ENCODE results near the gene MOB4.

MOB4 gene

GRCh38 chr2:197514754-197515153 is 1.1 kb upstream of the MOB4 start:
- H3K27ac ChIP-seq = peak overlapping the region; percentile 100; the same call in 1 of the 2 replicates
- no peak for TF ChIP-seq CTCF (conservative IDR thresholded peaks at IDR 0.05)
- TF ChIP-seq ZFX (IDR thresholded peaks at IDR 0.05) = no peak

GRCh38 chr2:197515315-197515738 is 539 bp upstream of the MOB4 start:
- TF ChIP-seq ZFX (IDR thresholded peaks at IDR 0.05) (no peak), CTCF (conservative IDR thresholded peaks at IDR 0.05) (no peak)
- peak overlapping the region; percentile 100 for H3K27ac ChIP-seq

- H3K27ac ChIP-seq = peak overlapping the region; percentile 100
- no peak for TF ChIP-seq CTCF (conservative IDR thresholded peaks at IDR 0.05)
- peak; percentile 76 for TF ChIP-seq ZFX (IDR thresholded peaks at IDR 0.05)
Measured at GRCh38 chr2:197516393-197516761, 511 bp downstream of the MOB4 start.

- no peak overlapping the region for H3K27ac ChIP-seq
- TF ChIP-seq CTCF (conservative IDR thresholded peaks at IDR 0.05) = no peak
- TF ChIP-seq ZFX (IDR thresholded peaks at IDR 0.05) = no peak
Measured at GRCh38 chr2:197517150-197517549, 1.3 kb downstream of the MOB4 start.

GRCh38 chr2:197538412-197538811 is 22.5 kb downstream of the MOB4 start:
- no peak overlapping the region for H3K27ac ChIP-seq
- TF ChIP-seq CTCF (conservative IDR thresholded peaks at IDR 0.05) (no peak), ZFX (IDR thresholded peaks at IDR 0.05) (no peak)

GRCh38 chr2:197539734-197540133 is 23.9 kb downstream of the MOB4 start:
- no peak for TF ChIP-seq ZFX (IDR thresholded peaks at IDR 0.05)
- TF ChIP-seq CTCF (conservative IDR thresholded peaks at IDR 0.05) = no peak
- H3K27ac ChIP-seq = no peak overlapping the region

- TF ChIP-seq ZFX (IDR thresholded peaks at IDR 0.05) = no peak
- TF ChIP-seq CTCF (conservative IDR thresholded peaks at IDR 0.05) = no peak
- H3K27ac ChIP-seq = no peak overlapping the region
Measured at GRCh38 chr2:197543206-197543605, 27.3 kb downstream of the MOB4 start.
